ENCODE data around the gene CPXM1.

GRCh38 chr20:2753461-2754040 lies 46.9 kb downstream of the CPXM1 start:
- no peak for TF ChIP-seq CTCF (IDR thresholded peaks at IDR 0.05)
- no peak for TF ChIP-seq POLR2A (IDR thresholded peaks at IDR 0.05)
